Measurements from ENCODE around the gene NFATC1. TPM values are rescaled to one million over a fixed set of nuclear protein-coding genes. Genes with fewer than 3 reads are reported as not detected.

NFATC1 gene
- polyA plus RNA-seq, 1 donor from 2014 or later, result 63.2 TPM

GRCh38 chr18:79461627-79462026 is 65.9 kb downstream of the NFATC1 start:
- Mint-ChIP-seq H3K36me3 (no peaks in the 10 kb centered on the region), H3K9me3 (no peaks in the 10 kb centered on the region), H3K4me1 (peaks cover 36 to 50% (median 38%) of the 10 kb centered on the region in 3 donors), H3K4me3 (peak overlapping the region in 3 of 4 donors; percentile 39 to 95 (median 70)), H3K27ac (peak overlapping the region in 2 of 3 donors; percentile 95 to 100), H3K27me3 (no peaks in the 10 kb centered on the region)

- Mint-ChIP-seq H3K27me3 (no peaks in the 10 kb centered on the region), H3K27ac (peak overlapping the region in 1 of 3 donors; percentile 99), H3K4me1 (peaks cover 45 to 56% (median 50%) of the 10 kb centered on the region in 3 donors), H3K4me3 (peak overlapping the region in 2 of 4 donors; percentile 39 to 60), H3K9me3 (no peaks in the 10 kb centered on the region), H3K36me3 (peaks cover 2% of the 10 kb centered on the region)
Measured at GRCh38 chr18:79463424-79463960, 67.8 kb downstream of the NFATC1 start.

- peak overlapping the region; percentile 96 to 100 (median 99) for H3K27ac Mint-ChIP-seq
- no peaks in the 10 kb centered on the region for H3K27me3 Mint-ChIP-seq
- H3K36me3 Mint-ChIP-seq, result peaks cover 2% of the 10 kb centered on the region
- H3K4me3 Mint-ChIP-seq, result peak overlapping the region; percentile 88 to 96 (median 92)
- no peaks in the 10 kb centered on the region for H3K9me3 Mint-ChIP-seq
- peaks cover 36 to 42% (median 38%) of the 10 kb centered on the region in 3 donors for H3K4me1 Mint-ChIP-seq
Measured at GRCh38 chr18:79465392-79465991, 69.8 kb downstream of the NFATC1 start.

GRCh38 chr18:79466591-79466990 is 70.9 kb downstream of the NFATC1 start:
- no peaks in the 10 kb centered on the region for H3K9me3 Mint-ChIP-seq
- H3K4me1 Mint-ChIP-seq, result peaks cover 32 to 37% (median 36%) of the 10 kb centered on the region in 3 donors
- peaks cover 2% of the 10 kb centered on the region for H3K36me3 Mint-ChIP-seq
- peak overlapping the region; percentile 88 to 96 (median 92) for H3K4me3 Mint-ChIP-seq
- H3K27ac Mint-ChIP-seq, result peak overlapping the region; percentile 96 to 100 (median 99)
- H3K27me3 Mint-ChIP-seq, result no peaks in the 10 kb centered on the region

- H3K4me1 Mint-ChIP-seq, result peaks cover 27 to 31% (median 31%) of the 10 kb centered on the region in 3 donors
- no peaks in the 10 kb centered on the region for H3K27me3 Mint-ChIP-seq
- H3K9me3 Mint-ChIP-seq, result no peaks in the 10 kb centered on the region
- peaks cover 4% of the 10 kb centered on the region for H3K36me3 Mint-ChIP-seq
- H3K27ac Mint-ChIP-seq, result peak overlapping the region; percentile 96 to 100 (median 99)
- peak overlapping the region in 3 of 4 donors; percentile 88 to 96 (median 95) for H3K4me3 Mint-ChIP-seq
Measured at GRCh38 chr18:79467126-79467525, 71.4 kb downstream of the NFATC1 start.

- Mint-ChIP-seq H3K4me1 (peaks cover 27% of the 10 kb centered on the region in 3 donors), H3K27me3 (no peaks in the 10 kb centered on the region), H3K9me3 (no peaks in the 10 kb centered on the region), H3K4me3 (peak overlapping the region in 2 of 4 donors; percentile 5 to 29), H3K27ac (peak overlapping the region; percentile 63 to 100 (median 96)), H3K36me3 (peaks cover 4% of the 10 kb centered on the region)
Measured at GRCh38 chr18:79468119-79468789, 72.5 kb downstream of the NFATC1 start.

- H3K27ac Mint-ChIP-seq, result peak overlapping the region in 1 of 3 donors; percentile 90
- no peaks in the 10 kb centered on the region for H3K9me3 Mint-ChIP-seq
- H3K36me3 Mint-ChIP-seq, result peaks cover 4% of the 10 kb centered on the region
- H3K27me3 Mint-ChIP-seq, result no peaks in the 10 kb centered on the region
- peaks cover 25 to 27% (median 27%) of the 10 kb centered on the region in 3 donors for H3K4me1 Mint-ChIP-seq
- peak overlapping the region in 1 of 4 donors; percentile 27 for H3K4me3 Mint-ChIP-seq
Measured at GRCh38 chr18:79469309-79469708, 73.6 kb downstream of the NFATC1 start.

GRCh38 chr18:79469751-79470505 is 74.2 kb downstream of the NFATC1 start:
- Mint-ChIP-seq H3K9me3 (no peaks in the 10 kb centered on the region), H3K27ac (peak overlapping the region in 2 of 3 donors; percentile 74 to 90), H3K4me1 (peaks cover 21 to 26% (median 25%) of the 10 kb centered on the region in 3 donors), H3K27me3 (no peaks in the 10 kb centered on the region), H3K36me3 (peaks cover 4% of the 10 kb centered on the region), H3K4me3 (peak overlapping the region in 1 of 4 donors; percentile 66)

- peaks cover 15 to 20% (median 19%) of the 10 kb centered on the region in 3 donors for H3K4me1 Mint-ChIP-seq
- peak overlapping the region in 1 of 4 donors; percentile 66 for H3K4me3 Mint-ChIP-seq
- no peaks in the 10 kb centered on the region for H3K27me3 Mint-ChIP-seq
- H3K36me3 Mint-ChIP-seq, result peaks cover 4% of the 10 kb centered on the region
- H3K27ac Mint-ChIP-seq, result peak overlapping the region in 2 of 3 donors; percentile 23 to 90
- H3K9me3 Mint-ChIP-seq, result no peaks in the 10 kb centered on the region
Measured at GRCh38 chr18:79470547-79470946, 74.8 kb downstream of the NFATC1 start.

GRCh38 chr18:79471046-79471445 is 75.3 kb downstream of the NFATC1 start:
- H3K9me3 Mint-ChIP-seq, result no peaks in the 10 kb centered on the region
- peaks cover 12 to 16% (median 16%) of the 10 kb centered on the region in 3 donors for H3K4me1 Mint-ChIP-seq
- peaks cover 4% of the 10 kb centered on the region for H3K36me3 Mint-ChIP-seq
- peak overlapping the region in 2 of 3 donors; percentile 64 to 90 for H3K27ac Mint-ChIP-seq
- H3K4me3 Mint-ChIP-seq, result peak overlapping the region in 1 of 4 donors; percentile 23
- H3K27me3 Mint-ChIP-seq, result no peaks in the 10 kb centered on the region

GRCh38 chr18:79471597-79471996 is 75.9 kb downstream of the NFATC1 start:
- Mint-ChIP-seq H3K27me3 (no peaks in the 10 kb centered on the region), H3K4me1 (peaks cover 6 to 12% (median 11%) of the 10 kb centered on the region in 3 donors), H3K36me3 (peaks cover 4% of the 10 kb centered on the region), H3K9me3 (no peaks in the 10 kb centered on the region), H3K27ac (peak overlapping the region in 1 of 3 donors; percentile 64), H3K4me3 (peak overlapping the region in 1 of 4 donors; percentile 8)

GRCh38 chr18:79472176-79472575 is 76.4 kb downstream of the NFATC1 start:
- H3K36me3 Mint-ChIP-seq, result peaks cover 4% of the 10 kb centered on the region
- H3K27me3 Mint-ChIP-seq, result no peaks in the 10 kb centered on the region
- H3K4me3 Mint-ChIP-seq, result no peak overlapping the region
- H3K9me3 Mint-ChIP-seq, result no peaks in the 10 kb centered on the region
- peaks cover 2 to 8% (median 7%) of the 10 kb centered on the region in 3 donors for H3K4me1 Mint-ChIP-seq
- peak overlapping the region in 2 of 3 donors; percentile 64 to 65 for H3K27ac Mint-ChIP-seq

GRCh38 chr18:79472946-79473345 is 77.2 kb downstream of the NFATC1 start:
- H3K4me3 Mint-ChIP-seq, result no peak overlapping the region
- H3K27ac Mint-ChIP-seq, result peak overlapping the region in 2 of 3 donors; percentile 16 to 65
- no peaks in the 10 kb centered on the region for H3K9me3 Mint-ChIP-seq

GRCh38 chr18:79476031-79476917 is 80.5 kb downstream of the NFATC1 start:
- Mint-ChIP-seq H3K27ac (peak overlapping the region in 1 of 3 donors; percentile 16), H3K9me3 (no peaks in the 10 kb centered on the region), H3K4me1 (no peaks in the 10 kb centered on the region), H3K4me3 (no peak overlapping the region), H3K36me3 (peaks cover 2% of the 10 kb centered on the region), H3K27me3 (no peaks in the 10 kb centered on the region)

More at GRCh38 chr18:79472946-79473345, 77.2 kb downstream of the NFATC1 start:
- Mint-ChIP-seq H3K4me1 (peaks cover 2 to 7% (median 5%) of the 10 kb centered on the region in 3 donors), H3K27me3 (no peaks in the 10 kb centered on the region), H3K36me3 (peaks cover 2% of the 10 kb centered on the region)

All from IgD-negative memory B cell (primary cell).